GM23248 (cell line): ENCODE measurements around the gene FAM217A. TPM values are rescaled to one million over a fixed set of nuclear protein-coding genes. Genes with fewer than 3 reads are reported as not detected.

Source experiments
- DNase-seq: peaks from one replicate; pipeline ENCODE4 v3.0.0-alpha.2; 2015
- H2AFZ ChIP-seq: fragments of 200-600 bp; sonication (generic); 2 replicates; pipeline ENCODE4 v1.6.1; 2016; ENCODE audit warnings: antibody characterized with exemption
- H3F3A ChIP-seq: fragments of 200-600 bp; sonication (generic); 2 replicates; pipeline ENCODE4 v1.6.1; 2016; ENCODE audit warnings: mild to moderate bottlenecking, antibody characterized with exemption, mixed run types; ENCODE audit not compliant: insufficient read depth
- H3K27ac ChIP-seq: fragments of 200-600 bp; sonication (generic); 2 replicates; pipeline ENCODE4 v1.5.1; 2016; ENCODE audit warnings: mild to moderate bottlenecking
- H3K27me3 ChIP-seq: fragments of 200-600 bp; sonication (generic); replicated peaks from 2 replicates; pipeline ENCODE4 v1.6.1; 2016; ENCODE audit warnings: mild to moderate bottlenecking; ENCODE audit not compliant: insufficient read depth
- H3K36me3 ChIP-seq: fragments of 200-600 bp; sonication (generic); 2 replicates; pipeline ENCODE4 v1.6.1; 2016; ENCODE audit warnings: low read depth, mild to moderate bottlenecking
- H3K4me1 ChIP-seq: fragments of 200-600 bp; sonication (generic); 2 replicates; pipeline ENCODE4 v1.6.1; 2016; ENCODE audit warnings: mild to moderate bottlenecking; ENCODE audit not compliant: insufficient read depth
- H3K4me2 ChIP-seq: fragments of 200-600 bp; sonication (generic); one replicate; pipeline ENCODE4 v1.6.1; 2016; ENCODE audit warnings: mild to moderate bottlenecking; ENCODE audit not compliant: unreplicated experiment
- H3K4me3 ChIP-seq: fragments of 200-600 bp; sonication (generic); 2 replicates; pipeline ENCODE4 v1.5.1; 2016; ENCODE audit warnings: mild to moderate bottlenecking
- H3K79me2 ChIP-seq: fragments of 200-600 bp; sonication (generic); 2 replicates; pipeline ENCODE4 v1.6.1; 2016; ENCODE audit warnings: mild to moderate bottlenecking; ENCODE audit not compliant: insufficient read depth
- H3K9ac ChIP-seq: fragments of 200-600 bp; sonication (generic); 2 replicates; pipeline ENCODE4 v1.6.1; 2016; ENCODE audit warnings: mild to moderate bottlenecking
- H3K9me2 ChIP-seq: fragments of 200-600 bp; sonication (generic); 2 replicates; pipeline ENCODE4 v1.6.1; 2016; ENCODE audit warnings: mixed run types, mild to moderate bottlenecking, moderate library complexity; ENCODE audit not compliant: insufficient read depth
- H3K9me3 ChIP-seq: fragments of 200-600 bp; sonication (generic); one replicate; pipeline ENCODE4 v1.6.1; 2017; ENCODE audit warnings: low read depth
- H4K20me1 ChIP-seq: fragments of 200-600 bp; sonication (generic); 2 replicates; pipeline ENCODE4 v1.6.0; 2016; ENCODE audit not compliant: insufficient read depth
- EZH2 ChIP-seq: fragments of 200-600 bp; sonication (generic); IDR thresholded peaks from 2 replicates; pipeline ENCODE4 v1.6.1; 2018; ENCODE audit warnings: antibody characterized with exemption, mild to moderate bottlenecking; ENCODE audit not compliant: insufficient read depth, poor library complexity, severe bottlenecking
- EZH2phosphoT487 ChIP-seq: fragments of 200-600 bp; sonication (generic); IDR thresholded peaks from 2 replicates; pipeline ENCODE4 v1.6.1; 2018; ENCODE audit warnings: antibody characterized with exemption, moderate library complexity, mild to moderate bottlenecking, low read depth; ENCODE audit not compliant: insufficient read depth
- WGBS, 2 experiments: methylation state at CpG; one replicate each; pipeline ENCODE4 v1.1.6; 2015 to 2017; ENCODE audit warnings: low lambda C conversion rate in 2 of 2, low coverage in 1 of 2; ENCODE audit errors: missing lambda C conversion rate in 2 of 2; 5-methylcytosine and 5-hydroxymethylcytosine counted together
- in situ Hi-C: fragments of 300-500 bp; cut with MboI; formaldehyde crosslinking; loops from 2 replicates; pipeline ENCODE4 v1.15.0; 2020
- polyA plus RNA-seq: library from polyadenylated mRNA; unstranded; fragments of >200 nt; fragmentation: Nextera tagmentation; extraction: Ambion mirVana; gene quantifications from 2 replicates; pipeline ENCODE4 v1.2.1, GENCODE V29; 2016
- total RNA-seq: library from RNA; depleted of rRNA; stranded (reverse); fragments of >200 nt; shearing (Covaris generic); gene quantifications from 2 replicates; pipeline ENCODE4 v1.2.3, GENCODE V29; 2014

FAM217A gene
- total and polyA plus RNA-seq, 2 experiments from 2014 or later: not detected

DNA sequence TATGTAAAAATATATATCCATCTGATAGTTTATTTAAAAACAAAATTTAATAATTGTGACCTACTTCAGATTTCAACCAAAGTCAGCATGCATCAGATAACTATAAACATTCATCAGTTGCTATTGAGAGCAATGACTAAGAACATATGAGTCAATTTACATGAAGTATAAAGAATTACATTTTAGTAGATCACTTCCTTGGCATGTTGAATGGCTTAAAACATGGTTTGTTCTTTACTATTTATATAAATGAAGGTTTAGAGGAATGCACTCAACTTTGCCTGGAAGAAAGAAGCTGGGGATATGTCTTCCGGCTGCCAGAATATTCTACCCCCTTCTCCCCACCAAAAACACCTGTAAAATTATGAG lies 6.4 kb upstream of the FAM217A start:
- H3K4me2 ChIP-seq: no peak overlapping the region
- H3K9ac ChIP-seq: no peak overlapping the region
- no peaks in the 10 kb centered on the region for H3K9me3 ChIP-seq
- 11 to 13% methylated on average over 1 of the region's 1 CpG for WGBS, 2 experiments
- no peak overlapping the region for H3K4me3 ChIP-seq
- H3K79me2 ChIP-seq: no peaks in the 10 kb centered on the region
- H4K20me1 ChIP-seq: no peaks in the 10 kb centered on the region
- H3K27me3 ChIP-seq: no peaks in the 10 kb centered on the region
- no peaks in the 10 kb centered on the region for H3K36me3 ChIP-seq
- no peaks in the 10 kb centered on the region for H3K9me2 ChIP-seq
- DNase-seq: peak; percentile 68
- no peak overlapping the region for H3K27ac ChIP-seq
- H3F3A ChIP-seq: no peaks in the 10 kb centered on the region
- peaks cover 6% of the 10 kb centered on the region for H3K4me1 ChIP-seq
- in situ Hi-C loops: no loop called here
- H2AFZ ChIP-seq: no peak overlapping the region
- TF ChIP-seq EZH2: no peak

DNA sequence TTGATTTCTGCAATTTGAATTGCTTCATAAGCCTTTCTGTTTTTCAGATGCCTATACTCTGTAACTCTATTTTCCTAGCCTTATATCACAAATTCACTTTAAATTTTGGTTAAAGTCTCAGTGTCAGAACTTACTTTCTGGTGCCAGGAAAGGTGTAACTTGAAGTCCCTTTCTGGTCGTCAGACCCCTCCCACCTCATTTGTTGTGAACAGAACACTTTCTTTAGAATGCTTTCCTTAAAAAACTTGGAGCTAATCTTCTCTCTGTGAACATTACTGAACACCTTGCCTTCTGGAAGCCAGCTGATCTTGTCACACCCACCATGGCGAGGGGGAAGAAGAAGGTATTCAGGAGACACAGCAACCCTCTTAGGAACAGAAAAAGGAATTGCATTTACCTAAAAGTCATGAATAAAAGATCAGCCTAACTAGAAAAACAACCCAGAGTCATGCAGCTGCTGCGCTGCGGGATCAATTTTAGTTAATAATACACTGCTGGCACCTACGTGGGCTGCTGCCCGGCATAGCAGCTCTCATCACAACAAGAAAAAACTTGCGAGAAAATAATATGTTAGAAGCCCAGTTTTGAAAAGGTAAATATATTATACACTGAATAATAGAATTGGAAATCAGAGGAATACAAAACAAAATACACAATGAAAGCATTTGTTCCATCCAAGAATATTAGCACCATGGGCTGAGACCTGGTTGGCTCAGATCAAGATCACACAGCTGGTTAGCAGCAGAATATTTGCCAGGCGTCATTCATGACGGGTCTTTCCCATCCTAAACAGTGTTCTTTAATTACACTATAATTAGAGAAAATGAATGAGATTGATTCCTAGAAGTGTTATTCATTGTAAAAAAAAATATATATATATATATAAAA lies 5.8 kb upstream of the FAM217A start:
- H3K36me3 ChIP-seq: no peaks in the 10 kb centered on the region
- no peaks in the 10 kb centered on the region for H3K79me2 ChIP-seq
- no peak overlapping the region for H3K4me2 ChIP-seq
- H2AFZ ChIP-seq: no peak overlapping the region
- no peaks in the 10 kb centered on the region for H3K9me2 ChIP-seq
- H3K4me3 ChIP-seq: no peak overlapping the region
- H3K27me3 ChIP-seq: no peaks in the 10 kb centered on the region
- WGBS, 2 experiments: 58 to 64% methylated on average over 9 of the region's 9 CpGs
- no peak overlapping the region for H3K9ac ChIP-seq
- H4K20me1 ChIP-seq: no peaks in the 10 kb centered on the region
- H3F3A ChIP-seq: no peaks in the 10 kb centered on the region
- in situ Hi-C loops: no loop called here
- DNase-seq: no peak
- TF ChIP-seq EZH2phosphoT487 (no peak), EZH2 (no peak)
- H3K9me3 ChIP-seq: no peaks in the 10 kb centered on the region
- H3K27ac ChIP-seq: no peak overlapping the region
- H3K4me1 ChIP-seq: peaks cover 6% of the 10 kb centered on the region

DNA sequence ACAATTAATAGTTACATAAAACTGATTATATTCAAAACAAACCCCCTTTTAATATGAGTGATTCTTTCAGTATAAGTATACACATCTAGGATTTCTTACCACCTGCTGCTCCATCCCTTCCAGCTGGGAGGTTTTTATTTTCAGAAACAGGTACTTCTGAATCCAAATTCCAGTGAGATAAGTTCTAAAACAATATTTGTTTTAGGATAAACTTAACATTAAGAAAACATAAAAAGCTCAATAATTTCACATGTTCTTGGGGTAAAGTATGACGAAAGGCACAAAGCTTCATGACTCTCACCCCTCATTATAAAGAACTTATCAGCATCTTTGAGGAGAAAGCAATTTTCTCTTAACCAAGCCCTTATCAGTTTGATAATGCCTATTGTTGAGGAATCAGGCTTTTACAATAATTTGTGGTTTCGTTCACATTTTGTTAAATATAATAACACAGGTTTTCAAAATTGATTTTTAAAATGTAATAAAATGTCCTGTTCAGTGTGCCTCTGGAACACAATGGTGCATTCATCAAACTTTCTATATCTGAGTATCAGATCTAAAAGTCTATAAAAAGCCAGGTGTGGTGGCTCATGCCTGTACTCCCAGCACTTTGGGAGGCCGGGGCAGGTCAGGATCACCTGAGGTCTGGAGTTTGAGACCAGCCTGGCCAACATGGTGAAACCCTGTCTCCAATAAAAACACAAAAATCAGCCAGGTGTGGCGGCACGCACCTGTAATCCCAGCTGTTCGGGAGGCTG lies 4.3 kb downstream of the FAM217A start:
- Histone ChIP-seq H3K79me2 (no peaks in the 10 kb centered on the region), H3K4me1 (no peaks in the 10 kb centered on the region), H3K4me2 (no peak overlapping the region), H3K9ac (no peak overlapping the region), H4K20me1 (no peaks in the 10 kb centered on the region), H3F3A (no peaks in the 10 kb centered on the region), H3K9me3 (no peaks in the 10 kb centered on the region), H3K4me3 (no peak overlapping the region), H2AFZ (no peak overlapping the region), H3K36me3 (no peaks in the 10 kb centered on the region), H3K27me3 (no peaks in the 10 kb centered on the region), H3K27ac (no peak overlapping the region), H3K9me2 (no peaks in the 10 kb centered on the region)
- in situ Hi-C loops: no loop called here
- TF ChIP-seq EZH2 (no peak), EZH2phosphoT487 (no peak)
- WGBS, 2 experiments: 90 to 91% methylated on average over 6 of the region's 6 CpGs
- no peak for DNase-seq

DNA sequence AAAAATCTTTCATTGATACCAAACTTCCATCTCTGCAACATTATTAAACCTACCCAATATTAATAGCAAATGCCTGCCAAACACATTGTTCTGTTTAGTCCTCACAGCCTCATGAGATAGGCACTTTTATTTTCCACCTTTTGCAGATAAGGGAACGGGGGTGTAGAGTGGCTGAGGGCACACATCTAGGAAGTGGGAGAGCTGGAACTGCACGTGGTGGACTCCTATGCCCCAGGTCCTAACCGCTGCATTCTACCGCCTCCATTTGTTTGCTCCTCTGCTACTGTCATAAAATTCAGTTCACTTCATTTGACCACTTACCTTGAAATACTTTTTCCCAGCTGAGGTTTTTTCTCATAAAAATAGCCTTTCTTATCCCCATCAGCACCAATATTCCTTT lies 7.6 kb downstream of the FAM217A start:
- Histone ChIP-seq H3F3A (no peaks in the 10 kb centered on the region), H3K4me2 (no peak overlapping the region), H3K27ac (no peak overlapping the region), H3K9me3 (no peaks in the 10 kb centered on the region), H3K36me3 (no peaks in the 10 kb centered on the region), H3K4me1 (no peaks in the 10 kb centered on the region), H3K79me2 (no peaks in the 10 kb centered on the region), H3K9ac (no peak overlapping the region), H2AFZ (no peak overlapping the region), H4K20me1 (no peaks in the 10 kb centered on the region), H3K4me3 (no peak overlapping the region), H3K9me2 (no peaks in the 10 kb centered on the region), H3K27me3 (no peaks in the 10 kb centered on the region)
- DNase-seq: no peak
- in situ Hi-C loops: no loop called here
- TF ChIP-seq EZH2 (no peak), EZH2phosphoT487 (no peak)
- 91% methylated on average over 4 of the region's 4 CpGs for WGBS, 2 experiments
